H1 (cell line): Measurements from ENCODE around the gene PARD6B. TPM values are rescaled to one million over a fixed set of nuclear protein-coding genes. Genes with fewer than 3 reads are reported as not detected.

Source experiments
- CTCF ChIA-PET: fragments of 300-600 bp; sonication (Branson Sonifier 250); formaldehyde crosslinking; loops from one replicate; lab custom pipeline; 2021; ENCODE audit not compliant: partially characterized antibody; lab: Charles Lee
- POLR2A ChIA-PET: fragments of 300-600 bp; sonication (Branson Sonifier 250); formaldehyde crosslinking; loops from one replicate; lab custom pipeline; 2021; ENCODE audit warnings: inconsistent platforms; ENCODE audit not compliant: partially characterized antibody; lab: Charles Lee
- DNase-seq, 2 experiments: peaks; one replicate each; pipeline versions ENCODE4 v3.0.0 to v3.0.0-alpha.2; 2010 to 2022; ENCODE audit warnings: low spot score in 2 of 2, low read depth in 1 of 2, mixed read lengths in 1 of 2
- FAIRE-seq: peaks from 2 replicates; lab custom pipeline; 2011; peaks lifted over from hg19 to GRCh38; lab: Jason Lieb, UNC
- H2AFZ ChIP-seq: 2 replicates; pipeline ENCODE4 v1.8.1; 2012; ENCODE audit warnings: low read length, inconsistent platforms
- H2AK5ac ChIP-seq: 2 replicates; pipeline ENCODE4 v1.6.1; 2013; ENCODE audit warnings: low read depth, low read length
- H2BK120ac ChIP-seq: replicated peaks from 2 replicates; pipeline ENCODE3; 2013; ENCODE audit warnings: low read depth, low read length, inconsistent platforms
- H2BK12ac ChIP-seq: 2 replicates; pipeline ENCODE4 v1.6.1; 2013; ENCODE audit warnings: low read depth, low read length
- H2BK15ac ChIP-seq: 2 replicates; pipeline ENCODE4 v1.6.1; 2013; ENCODE audit warnings: low read length
- H2BK20ac ChIP-seq: 2 replicates; pipeline ENCODE4 v1.6.1; 2013; ENCODE audit warnings: low read length
- H2BK5ac ChIP-seq: 2 replicates; pipeline ENCODE4 v1.6.1; 2013; ENCODE audit warnings: low read depth, low read length
- H3K14ac ChIP-seq: 2 replicates; pipeline ENCODE4 v1.6.1; 2013; ENCODE audit warnings: inconsistent platforms; ENCODE audit not compliant: insufficient read length
- H3K18ac ChIP-seq: 2 replicates; pipeline ENCODE4 v1.6.1; 2013; ENCODE audit warnings: low read length; ENCODE audit errors: extremely low read depth
- H3K23ac ChIP-seq: 2 replicates; pipeline ENCODE4 v1.6.1; 2013; ENCODE audit warnings: inconsistent platforms; ENCODE audit not compliant: insufficient read length
- H3K23me2 ChIP-seq: 2 replicates; pipeline ENCODE4 v1.6.1; 2013; ENCODE audit warnings: low read depth, low read length
- H3K27ac ChIP-seq: 2 replicates; pipeline ENCODE4 v1.6.1; 2011; ENCODE audit warnings: low read depth, low read length, inconsistent platforms
- H3K27me3 ChIP-seq, 4 experiments: replicated peaks in 1 of 4; 1 replicate in 1 of 4; 2 replicates in 3 of 4; pipeline versions ENCODE4 v1.6.1 to v1.8.1; 2011 to 2013; ENCODE audit warnings: low read length in 3 of 4, mild to moderate bottlenecking in 3 of 4, inconsistent platforms in 2 of 4, mixed read lengths in 2 of 4, moderate library complexity in 1 of 4; ENCODE audit not compliant: control insufficient read depth in 3 of 4, insufficient read depth in 3 of 4; ENCODE audit errors: extremely low read depth in 1 of 4
- H3K36me3 ChIP-seq, 4 experiments: 2 replicates each; pipeline versions ENCODE4 v1.6.1 to v1.8.1; 2011 to 2013; ENCODE audit warnings: mild to moderate bottlenecking in 4 of 4, low read length in 3 of 4, moderate library complexity in 2 of 4, control low read depth in 1 of 4, inconsistent platforms in 1 of 4; ENCODE audit not compliant: insufficient read depth in 4 of 4, control insufficient read depth in 2 of 4
- H3K4ac ChIP-seq: replicated peaks from 2 replicates; pipeline ENCODE3; 2013; ENCODE audit warnings: low read length, low read depth, mixed read lengths, inconsistent platforms; ENCODE audit not compliant: insufficient read length
- H3K4me1 ChIP-seq, 4 experiments: replicated peaks in 1 of 4; 1 replicate in 1 of 4; 2 replicates in 3 of 4; pipeline versions ENCODE4 v1.6.1 to v1.8.1; 2011 to 2013; ENCODE audit warnings: low read length in 3 of 4, inconsistent platforms in 2 of 4, mixed read lengths in 1 of 4; ENCODE audit not compliant: insufficient read depth in 4 of 4, control insufficient read depth in 3 of 4
- H3K4me2 ChIP-seq, 2 experiments: 2 replicates each; pipeline versions ENCODE4 v1.6.1 to v1.8.1; 2011 to 2013; ENCODE audit warnings: low read depth in 2 of 2, low read length in 2 of 2, control low read depth in 1 of 2, inconsistent platforms in 1 of 2, mild to moderate bottlenecking in 1 of 2; ENCODE audit not compliant: insufficient read depth in 1 of 2
- H3K4me3 ChIP-seq, 4 experiments: fragments of 200-600, 300-600 bp in 1 of 4; sonication (generic), shearing (Covaris generic), sonication (Bioruptor Twin) in 1 of 4; 2 replicates each; pipeline versions ENCODE4 v1.5.1 to v1.8.1; 2011 to 2016; ENCODE audit warnings: low read length in 4 of 4, low read depth in 3 of 4, control low read depth in 2 of 4, inconsistent platforms in 2 of 4, mild to moderate bottlenecking in 2 of 4, mixed read lengths in 1 of 4, moderate library complexity in 1 of 4; ENCODE audit not compliant: insufficient read depth in 2 of 4; ENCODE audit errors: extremely low read depth in 1 of 4
- H3K56ac ChIP-seq: replicated peaks from 2 replicates; pipeline ENCODE3; 2013; ENCODE audit warnings: low read depth, mild to moderate bottlenecking, mixed read lengths, low read length, inconsistent platforms; ENCODE audit not compliant: insufficient read length
- H3K79me1 ChIP-seq: 2 replicates; pipeline ENCODE4 v1.6.1; 2013; ENCODE audit warnings: low read depth, low read length, control low read depth
- H3K79me2 ChIP-seq, 2 experiments: 2 replicates each; pipeline versions ENCODE4 v1.6.1 to v1.8.1; 2012 to 2013; ENCODE audit warnings: low read length in 2 of 2, mild to moderate bottlenecking in 2 of 2, inconsistent platforms in 1 of 2; ENCODE audit not compliant: insufficient read depth in 2 of 2, control insufficient read depth in 1 of 2
- H3K9ac ChIP-seq, 4 experiments: replicated peaks in 1 of 4; 1 replicate in 1 of 4; 2 replicates in 3 of 4; pipeline versions ENCODE4 v1.6.1 to v1.8.1; 2011 to 2013; ENCODE audit warnings: low read depth in 3 of 4, low read length in 3 of 4, control low read depth in 2 of 4, mild to moderate bottlenecking in 2 of 4, moderate library complexity in 2 of 4, inconsistent platforms in 1 of 4; ENCODE audit errors: extremely low read depth in 1 of 4
- H3K9me3 ChIP-seq, 2 experiments: 2 replicates each; pipeline versions ENCODE4 v1.6.1 to v1.8.1; 2012 to 2013; ENCODE audit warnings: mild to moderate bottlenecking in 2 of 2, moderate library complexity in 2 of 2, control low read depth in 1 of 2, inconsistent platforms in 1 of 2, low read depth in 1 of 2, low read length in 1 of 2, mixed read lengths in 1 of 2; ENCODE audit not compliant: insufficient read depth in 2 of 2
- H4K20me1 ChIP-seq, 2 experiments: replicated peaks in 1 of 2; 2 replicates each; pipeline versions ENCODE3 to v1.8.1; 2011 to 2013; ENCODE audit warnings: inconsistent platforms in 2 of 2, low read length in 2 of 2, mild to moderate bottlenecking in 1 of 2; ENCODE audit not compliant: insufficient read depth in 2 of 2, control insufficient read depth in 1 of 2
- H4K5ac ChIP-seq: 2 replicates; pipeline ENCODE4 v1.6.1; 2013; ENCODE audit warnings: low read length, low read depth, mixed read lengths, inconsistent platforms; ENCODE audit not compliant: insufficient read length
- H4K8ac ChIP-seq: 2 replicates; pipeline ENCODE4 v1.8.0; 2013; ENCODE audit warnings: mild to moderate bottlenecking, moderate library complexity, low read length, inconsistent platforms; ENCODE audit not compliant: insufficient read depth; ENCODE audit errors: extremely low read depth
- H4K91ac ChIP-seq: replicated peaks from 2 replicates; pipeline ENCODE3; 2013; ENCODE audit warnings: low read length, mixed read lengths, inconsistent platforms; ENCODE audit not compliant: insufficient read length
- BACH1 ChIP-seq: IDR thresholded peaks from 2 replicates; pipeline ENCODE4 v1.6.1; 2012; ENCODE audit warnings: low read length, improper control_type of control experiment
- CTBP2 ChIP-seq: IDR thresholded peaks from 2 replicates; pipeline ENCODE4 v1.7.0; 2011; ENCODE audit warnings: borderline replicate concordance, mild to moderate bottlenecking, moderate library complexity, mixed read lengths, low read length; ENCODE audit not compliant: insufficient read depth, insufficient read length
- EP300 ChIP-seq, 2 experiments: IDR thresholded peaks; 1 replicate in 1 of 2; 2 replicates in 1 of 2; pipeline ENCODE4 v1.6.1; 2011 to 2012; ENCODE audit warnings: low read depth in 2 of 2, low read length in 2 of 2, mild to moderate bottlenecking in 2 of 2, borderline replicate concordance in 1 of 2, inconsistent platforms in 1 of 2, moderate library complexity in 1 of 2
- GABPA ChIP-seq: IDR thresholded peaks from 2 replicates; pipeline ENCODE4 v1.6.1; 2011; ENCODE audit warnings: mild to moderate bottlenecking, low read length, moderate library complexity, borderline replicate concordance; ENCODE audit not compliant: insufficient read depth
- GTF2F1 ChIP-seq: IDR thresholded peaks from 2 replicates; pipeline ENCODE4 v1.6.1; 2012; ENCODE audit warnings: low read depth, low read length, improper control_type of control experiment, borderline replicate concordance
- KDM1A ChIP-seq: fragments of 200-600, 300-600 bp; sonication (generic); IDR thresholded peaks from 2 replicates; pipeline ENCODE4 v1.7.1; 2016; ENCODE audit warnings: mild to moderate bottlenecking, low read length, borderline replicate concordance
- KDM5A ChIP-seq: fragments of 200-600 bp; IDR thresholded peaks from 2 replicates; pipeline ENCODE4 v1.7.1; 2012; ENCODE audit warnings: mild to moderate bottlenecking, low read length, inconsistent platforms, mixed read lengths
- RBBP5 ChIP-seq: IDR thresholded peaks from 2 replicates; pipeline ENCODE4 v1.7.1; 2012; ENCODE audit warnings: low read depth, mild to moderate bottlenecking, inconsistent platforms, low read length, moderate library complexity, borderline replicate concordance
- RNF2 ChIP-seq: fragments of 200-900, 300-1000 bp; sonication (generic); IDR thresholded peaks from 2 replicates; pipeline ENCODE4 v1.7.1; 2016; ENCODE audit warnings: borderline replicate concordance, low read depth, mild to moderate bottlenecking, antibody characterized with exemption, low read length; ENCODE audit not compliant: poor library complexity, severe bottlenecking; ENCODE audit errors: missing control alignments
- SIRT6 ChIP-seq: IDR thresholded peaks from one replicate; pipeline ENCODE4 v1.7.1; 2012; ENCODE audit warnings: low read length, inconsistent platforms
- ZNF274 ChIP-seq: IDR thresholded peaks from 2 replicates; pipeline ENCODE4 v1.7.0; 2012; ENCODE audit warnings: low read length, borderline replicate concordance; ENCODE audit errors: extremely low read depth
- WGBS, 2 experiments: shearing (Covaris generic) in 1 of 2; methylation state at CpG; one replicate each; pipeline versions ENCODE4 v1.1.6 to v1.1.7; 2013 to 2015; ENCODE audit warnings: low lambda C conversion rate in 2 of 2, mixed read lengths in 2 of 2, inconsistent platforms in 1 of 2, low coverage in 1 of 2, missing lambda C conversion rate in 1 of 2; ENCODE audit not compliant: insufficient replicate concordance in 2 of 2, insufficient coverage in 1 of 2, insufficient read length in 1 of 2; ENCODE audit errors: extremely low coverage in 1 of 2, missing lambda C conversion rate in 1 of 2; 5-methylcytosine and 5-hydroxymethylcytosine counted together
- polyA plus RNA-seq, 7 experiments: library from polyadenylated mRNA; depleted of rRNA in 3 of 7; stranded (reverse) in 5 of 7; unstranded in 2 of 7; fragments of >200 nt in 5 of 7; fragments of 200-250 nt in 2 of 7; gene quantifications; 1 replicate in 5 of 7; 2 replicates in 1 of 7; 4 replicates in 1 of 7; pipeline versions ENCODE4 v1.2.1 to v1.2.3, GENCODE V29; 2011 to 2013; ENCODE audit warnings: missing spikeins in 2 of 7, mixed read lengths in 2 of 7
- total RNA-seq: library from RNA; stranded (reverse); fragmentation: NEBNext Ultra II Directional; extraction: Animal tissue kit (Norgen Biotek cat#: 25700); gene quantifications from 2 replicates; pipeline ENCODE4 v1.2.1, GENCODE V29; 2021

PARD6B gene
- total and polyA plus RNA-seq, 2 of the 8 experiments (the other 6 are each of a cell fraction or from before 2014, with no cell fraction given) = 5.2 to 34.1 TPM

- no peak overlapping the region for H3K18ac ChIP-seq
- no peak for TF ChIP-seq SIRT6
- no peak for TF ChIP-seq GTF2F1
- TF ChIP-seq KDM5A = no peak
- no peak for TF ChIP-seq EP300 (IDR thresholded peaks at IDR 0.05; ENCODE audit: borderline replicate concordance in 1 of 2, low read depth in 2 of 2, low read length in 2 of 2)
- no peak for TF ChIP-seq RNF2
- no peak for TF ChIP-seq KDM1A
- TF ChIP-seq GABPA = no peak
- TF ChIP-seq CTBP2 = no peak
- TF ChIP-seq ZNF274 = no peak
- TF ChIP-seq BACH1 = no peak
- no peak for TF ChIP-seq RBBP5
Measured at GRCh38 chr20:50708845-50709635, 22.3 kb upstream of the PARD6B start.

More at GRCh38 chr20:50708845-50709635, 22.3 kb upstream of the PARD6B start:
- Histone ChIP-seq H3K4me2 (no peak overlapping the region), H4K8ac (no peak overlapping the region), H2BK120ac (no peak overlapping the region), H3K79me1 (no peaks in the 10 kb centered on the region), H4K91ac (no peak overlapping the region), H3K23me2 (no peaks in the 10 kb centered on the region), H2BK15ac (no peak overlapping the region), H3K79me2 (no peaks in the 10 kb centered on the region), H3K9me3 (no peaks in the 10 kb centered on the region), H3K4me1 (peaks cover 2 to 3% (median 2%) of the 10 kb centered on the region in 4 experiments; a peak in 3 of 7 replicates), H3K4ac (no peak overlapping the region), H2AK5ac (no peak overlapping the region), H2BK20ac (no peak overlapping the region), H3K9ac (no peak overlapping the region), H2BK5ac (no peak overlapping the region), H3K27me3 (no peaks in the 10 kb centered on the region), H2BK12ac (no peak overlapping the region), H4K5ac (no peak overlapping the region), H3K56ac (no peak overlapping the region), H3K14ac (no peak overlapping the region), H3K27ac (no peak overlapping the region), H2AFZ (no peak overlapping the region), H3K4me3 (no peak overlapping the region), H4K20me1 (no peaks in the 10 kb centered on the region), H3K23ac (no peak overlapping the region), H3K36me3 (no peaks in the 10 kb centered on the region)
- DNase-seq (no peak), FAIRE-seq (no peak)
- ChIA-PET POLR2A (interaction anchor here (0.8 to 1.6 kb wide), 2 partner anchors 16 to 42 kb away, joined by 3 to 6 read pairs; no protein-coding TSS in a partner anchor), CTCF (interaction anchor here (0.7 to 1.8 kb wide), 4 partner anchors 9 to 83 kb away, joined by 4 to 6 read pairs (median 5); no protein-coding TSS in a partner anchor)
- 90% methylated on average over 8 of the region's 8 CpGs; no CpG with 5 or more reads in 1 of the 2 experiments for WGBS, 2 experiments
